GM19351 (cell line): ENCODE results near the gene ARL2.
A peak's percentile ranks its signal among the peaks of the same experiment; 100 is the strongest.
"Not testable (repeated sequence)": the region's sequence is repeated elsewhere in the genome, so short reads cannot be mapped to it uniquely, and the experiment has no call there.

Experiments
- ATAC-seq: cut with Tn5 transposase; IDR thresholded peaks from one replicate; pipeline ENCODE4 v1.9.1; 2021; ENCODE audit warnings: mild to moderate bottlenecking, moderate library complexity; ENCODE audit not compliant: unreplicated experiment

ARL2 gene

GRCh38 chr11:65003968-65004367 is 10.0 kb upstream of the ARL2 start:
- ATAC-seq = not testable (repeated sequence)

- no peak for ATAC-seq
Observed at GRCh38 chr11:65008016-65008415, 5.9 kb upstream of the ARL2 start.

GRCh38 chr11:65008873-65009272 is 5.1 kb upstream of the ARL2 start:
- no peak for ATAC-seq

DNA sequence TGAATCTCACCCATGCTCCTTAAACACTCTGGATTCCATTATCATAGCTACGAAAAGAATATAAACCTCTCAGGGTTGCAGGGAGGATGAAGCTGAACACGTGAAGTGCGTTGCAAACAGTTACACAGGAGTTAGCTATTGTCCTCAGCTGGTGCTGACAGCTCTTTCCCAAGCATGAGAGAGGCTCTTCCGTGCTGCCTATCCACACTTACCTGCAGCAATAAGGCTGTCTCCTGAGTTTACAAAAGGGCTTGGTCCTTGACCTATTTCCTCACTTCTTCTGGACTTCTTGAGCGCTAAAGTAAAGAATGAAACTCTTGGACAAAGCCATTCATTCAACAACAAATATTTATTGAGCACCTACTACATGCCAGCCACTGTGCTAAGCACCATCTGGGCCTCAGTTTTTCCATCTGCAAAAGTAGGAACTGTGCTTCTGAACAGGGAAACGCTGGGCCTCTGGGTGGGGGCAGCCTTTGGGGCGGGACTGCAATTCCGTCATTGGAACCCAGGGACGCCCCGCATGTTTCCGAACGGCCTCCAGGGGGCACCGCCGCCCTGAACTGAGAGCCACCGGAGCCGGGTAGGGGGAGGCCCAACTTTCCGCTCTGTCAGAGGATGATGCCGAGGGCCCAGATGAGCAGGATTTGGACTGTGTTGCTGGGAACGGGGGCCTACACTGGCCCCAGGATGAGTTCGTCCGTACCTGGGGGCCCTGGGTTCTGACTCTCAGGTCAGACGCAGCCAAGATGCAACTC is 651 bp upstream of the ARL2 start:
- ATAC-seq = peak; percentile 71

- ATAC-seq = no peak
Observed at GRCh38 chr11:65014726-65015227, 817 bp downstream of the ARL2 start.

GRCh38 chr11:65016705-65017104 is 2.7 kb downstream of the ARL2 start:
- no peak for ATAC-seq

- ATAC-seq = no peak
Observed at GRCh38 chr11:65017937-65018336, 4.0 kb downstream of the ARL2 start.

DNA sequence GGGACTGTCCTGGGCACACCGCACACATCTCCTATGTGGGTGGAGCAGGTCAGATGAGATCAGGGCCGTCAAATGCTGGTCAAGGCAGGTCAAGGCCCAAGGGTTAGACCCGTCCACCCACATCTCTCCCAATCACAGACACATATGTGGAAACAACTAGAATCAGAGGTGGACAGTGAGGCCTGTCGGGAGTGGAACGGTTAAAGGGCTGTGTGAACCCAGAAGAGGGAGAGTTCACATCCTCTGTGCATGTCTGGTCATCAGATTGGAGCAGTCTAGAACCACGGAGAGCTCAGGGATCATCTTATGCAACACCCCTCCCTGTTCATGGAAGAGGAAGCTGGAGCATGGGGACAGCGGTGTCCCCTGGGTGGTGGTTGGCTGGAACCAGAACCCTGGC is 5.9 kb downstream of the ARL2 start:
- ATAC-seq = no peak

- ATAC-seq = no peak
Observed at GRCh38 chr11:65021003-65021402, 7.0 kb downstream of the ARL2 start.

- ATAC-seq = no peak
Observed at GRCh38 chr11:65021509-65021908, 7.5 kb downstream of the ARL2 start.

- ATAC-seq = not testable (repeated sequence)
Observed at GRCh38 chr11:65023502-65023901, 9.5 kb downstream of the ARL2 start.

DNA sequence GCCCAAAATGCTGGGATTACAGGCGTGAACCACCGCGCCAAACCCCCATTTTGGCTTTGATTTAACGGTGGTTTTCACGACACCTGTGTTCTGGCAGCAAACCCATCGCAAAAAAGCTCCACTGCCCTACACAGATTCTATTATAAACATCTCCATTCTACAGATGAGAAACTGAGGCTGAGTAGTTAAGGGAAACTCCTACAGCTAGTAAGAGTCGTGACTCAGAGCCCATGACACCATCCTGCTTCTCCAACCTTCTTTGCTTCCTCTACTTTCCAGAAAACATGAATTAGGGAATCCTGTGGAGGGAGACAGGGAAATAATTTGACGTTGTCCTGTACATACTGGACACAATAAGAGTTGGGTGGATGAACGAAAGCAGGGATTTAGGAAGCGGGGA is 12.8 kb downstream of the ARL2 start:
- no peak for ATAC-seq

- peak; percentile 83 for ATAC-seq
Observed at GRCh38 chr11:65027213-65028067, 13.5 kb downstream of the ARL2 start, which contains the start of gene SNX15. SNX15 (plus strand) TSS chr11:65027439; CDS start chr11:65027538, 99 bp downstream.

GRCh38 chr11:65032216-65032615 is 18.3 kb downstream of the ARL2 start:
- ATAC-seq = no peak

- ATAC-seq = no peak
Observed at GRCh38 chr11:65034423-65034822, 20.5 kb downstream of the ARL2 start.

DNA sequence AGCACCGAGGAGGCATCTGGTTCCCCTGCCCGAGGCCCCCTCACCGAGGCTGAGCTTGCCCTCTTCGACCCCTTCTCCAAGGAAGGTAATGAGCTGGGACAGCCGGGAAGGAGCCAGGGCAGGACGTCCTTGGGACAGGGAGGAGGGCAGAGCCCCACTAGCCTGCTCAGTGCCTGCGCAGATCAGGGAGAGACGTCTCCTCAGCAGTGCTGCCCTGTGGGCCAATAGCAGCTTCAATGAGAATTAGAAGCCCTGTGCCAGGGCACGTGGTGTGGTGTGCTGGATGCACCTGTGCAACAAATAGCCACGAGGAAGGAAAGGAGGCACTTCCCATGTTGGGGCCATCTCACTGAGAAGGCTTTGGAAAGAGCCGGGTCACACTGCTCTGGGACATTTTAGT is 21.6 kb downstream of the ARL2 start:
- no peak for ATAC-seq

GRCh38 chr11:65036931-65037330 is 23.0 kb downstream of the ARL2 start:
- no peak for ATAC-seq

GRCh38 chr11:65040520-65040846 is 26.5 kb downstream of the ARL2 start:
- no peak for ATAC-seq

- ATAC-seq = peak; percentile 86
Observed at GRCh38 chr11:65040847-65041622, 27.1 kb downstream of the ARL2 start, which contains the start of gene SAC3D1. SAC3D1 (plus strand) TSS chr11:65041210; CDS start chr11:65041293, 83 bp downstream.

GRCh38 chr11:65042891-65043290 is 28.9 kb downstream of the ARL2 start:
- no peak for ATAC-seq

DNA sequence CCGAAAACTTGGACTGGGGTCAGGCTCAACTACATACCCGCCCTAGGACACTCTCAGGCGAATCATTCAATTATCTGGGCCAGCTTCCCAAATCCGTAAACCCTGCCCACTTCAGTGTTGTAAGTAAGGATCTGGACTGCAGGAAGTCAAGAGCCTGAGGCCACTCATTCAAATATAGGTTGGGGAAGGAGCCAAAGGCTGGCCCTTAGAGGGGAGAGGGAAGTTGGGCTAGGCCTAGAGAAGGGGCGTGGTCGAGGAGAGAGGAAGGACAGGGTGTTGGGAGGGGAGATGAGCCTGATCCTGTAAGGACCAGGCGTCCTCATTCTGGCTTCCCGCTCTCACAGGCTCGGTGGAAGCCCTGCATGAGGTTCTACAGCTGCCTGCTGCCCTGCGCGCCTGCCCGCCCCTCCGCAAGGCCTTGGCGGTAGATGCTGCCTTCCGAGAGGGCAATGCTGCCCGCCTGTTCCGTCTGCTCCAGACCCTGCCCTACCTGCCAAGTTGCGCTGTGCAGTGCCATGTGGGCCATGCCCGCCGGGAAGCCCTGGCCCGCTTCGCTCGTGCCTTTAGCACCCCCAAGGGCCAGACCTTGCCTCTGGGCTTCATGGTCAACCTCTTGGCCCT is 30.0 kb downstream of the ARL2 start:
- no peak for ATAC-seq
